Measurements from ENCODE around the gene PHB1.

Gene PHB1

DNA sequence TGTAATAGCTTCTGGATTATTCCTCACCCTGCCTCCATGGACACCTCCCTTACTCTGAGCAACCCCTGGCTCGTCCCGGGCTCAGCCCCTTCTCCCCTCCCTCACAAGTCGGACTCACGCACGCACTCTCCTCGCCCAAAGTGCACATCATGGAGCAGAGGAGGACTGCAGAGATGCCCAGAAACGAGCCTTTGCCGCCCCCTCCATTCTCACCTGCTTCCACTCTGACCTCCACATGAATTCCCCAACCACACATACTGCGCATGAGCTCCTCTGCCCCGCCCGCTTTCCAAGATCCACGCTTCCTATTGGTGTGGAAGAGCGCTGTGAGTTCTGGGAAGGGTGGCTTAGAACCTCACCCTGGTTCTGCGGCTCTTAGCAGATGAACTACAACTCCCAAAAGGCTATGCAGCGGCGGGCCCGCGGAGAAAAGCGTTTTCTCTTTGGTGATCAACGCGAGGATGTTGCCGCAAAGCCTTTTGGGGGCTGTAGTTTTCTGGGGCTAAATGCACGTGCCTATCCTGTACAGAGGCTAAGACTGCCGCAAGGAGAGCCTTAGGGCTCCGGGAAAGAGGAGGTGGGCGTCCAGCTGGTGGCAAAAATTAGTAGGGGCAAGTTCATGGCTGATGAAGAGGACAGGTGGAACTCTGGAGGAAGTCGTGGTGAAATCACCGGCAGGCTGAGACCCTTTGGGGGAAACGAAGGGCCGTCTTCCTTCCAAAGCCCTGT is at the start of gene PHB1:
Gene PHB1, minus strand, starts transcription at position 261 of the 729 bp plus-strand sequence. CDS start 1,618 bp downstream, outside the sequence.
- peak; percentile 100 for DNase-seq (ENCODE audit: insufficient read length, low spot score)
- peak; percentile 98 for FAIRE-seq

DNA sequence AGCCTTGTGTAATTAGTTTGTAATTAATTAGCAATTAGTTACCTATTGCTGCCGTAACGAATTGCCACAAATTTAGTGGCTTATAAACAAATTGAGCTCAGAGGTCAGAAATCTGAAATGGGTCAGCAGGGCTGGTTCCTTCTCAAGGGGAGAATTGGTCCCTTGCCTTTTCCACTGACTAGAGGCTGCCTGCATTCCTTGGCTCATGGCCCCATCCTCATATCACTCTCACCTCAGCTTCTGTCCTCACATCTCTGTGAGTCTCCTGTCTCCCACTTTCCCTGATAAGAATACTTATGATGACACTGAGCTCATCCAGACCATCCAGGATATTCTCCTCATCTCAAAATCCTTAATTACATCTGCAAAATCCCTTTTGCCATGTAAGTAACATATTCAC is 49.4 kb upstream of the PHB1 start:
- FAIRE-seq = no peak
- DNase-seq (ENCODE audit: insufficient read length, low spot score) = no peak

- DNase-seq (ENCODE audit: insufficient read length, low spot score) (no peak), FAIRE-seq (no peak)
Measured at GRCh38 chr17:49461580-49461979, 46.9 kb upstream of the PHB1 start.

DNA sequence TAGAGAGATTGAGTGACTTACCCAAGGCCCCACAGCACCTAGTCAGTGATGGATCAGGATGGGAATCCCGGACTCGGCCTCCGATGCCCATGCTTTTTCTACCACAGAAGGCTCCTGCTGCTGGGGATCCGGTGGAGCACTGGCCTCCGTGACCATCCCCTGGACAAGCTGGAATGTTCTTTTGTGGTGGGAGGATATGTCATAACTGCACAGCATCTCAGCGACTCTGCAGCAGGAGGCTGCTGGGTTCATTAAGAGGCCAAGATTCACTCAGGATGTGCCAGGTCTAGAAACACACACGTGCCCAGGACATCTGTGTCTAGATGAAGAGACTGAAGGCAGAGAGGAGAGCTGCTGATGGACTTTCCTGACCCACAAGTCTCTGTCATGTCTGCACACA is 45.7 kb upstream of the PHB1 start:
- no peak for DNase-seq (ENCODE audit: insufficient read length, low spot score)
- peak; percentile 23 for FAIRE-seq

GRCh38 chr17:49459401-49459984 is 44.8 kb upstream of the PHB1 start:
- FAIRE-seq (peak; percentile 33), DNase-seq (ENCODE audit: insufficient read length, low spot score) (no peak)

GRCh38 chr17:49457564-49458535 is 43.2 kb upstream of the PHB1 start:
- peak; percentile 9 for FAIRE-seq
- DNase-seq (ENCODE audit: insufficient read length, low spot score) = no peak

GRCh38 chr17:49456183-49456965 is 41.7 kb upstream of the PHB1 start:
- DNase-seq (ENCODE audit: insufficient read length, low spot score) (peak; percentile 67), FAIRE-seq (peak; percentile 97)

DNA sequence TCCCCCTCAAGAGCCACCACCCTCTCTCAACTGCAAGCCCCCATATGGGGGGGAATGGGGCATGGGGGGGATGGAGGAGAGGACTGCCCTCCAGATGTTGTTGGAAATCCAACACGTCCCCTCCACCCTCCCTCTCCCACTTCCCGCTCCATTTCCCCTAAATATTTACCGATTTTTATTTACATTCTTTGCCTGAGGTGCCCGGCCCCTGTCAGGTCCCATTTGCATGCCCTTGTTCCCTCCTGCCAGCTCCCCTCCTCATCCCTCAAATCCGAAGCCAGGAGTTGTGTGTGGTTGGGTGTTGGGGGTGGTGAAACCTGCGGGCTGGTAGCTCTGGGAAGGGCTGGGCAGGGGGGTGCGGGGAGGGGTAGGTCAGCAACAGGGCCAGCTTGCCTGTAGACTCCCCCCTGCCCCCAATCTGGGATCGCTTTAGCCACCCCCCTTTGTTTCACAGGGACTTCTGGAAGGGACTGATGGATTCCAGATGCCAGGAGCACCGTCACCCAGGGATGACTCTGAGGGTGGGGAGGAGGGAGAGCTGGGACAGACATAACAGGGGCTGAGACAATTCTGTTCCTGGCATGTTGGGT is 40.7 kb upstream of the PHB1 start:
- FAIRE-seq (no peak), DNase-seq (ENCODE audit: insufficient read length, low spot score) (no peak)

GRCh38 chr17:49454050-49454449 is 39.4 kb upstream of the PHB1 start:
- no peak for DNase-seq (ENCODE audit: insufficient read length, low spot score)
- FAIRE-seq = no peak

DNA sequence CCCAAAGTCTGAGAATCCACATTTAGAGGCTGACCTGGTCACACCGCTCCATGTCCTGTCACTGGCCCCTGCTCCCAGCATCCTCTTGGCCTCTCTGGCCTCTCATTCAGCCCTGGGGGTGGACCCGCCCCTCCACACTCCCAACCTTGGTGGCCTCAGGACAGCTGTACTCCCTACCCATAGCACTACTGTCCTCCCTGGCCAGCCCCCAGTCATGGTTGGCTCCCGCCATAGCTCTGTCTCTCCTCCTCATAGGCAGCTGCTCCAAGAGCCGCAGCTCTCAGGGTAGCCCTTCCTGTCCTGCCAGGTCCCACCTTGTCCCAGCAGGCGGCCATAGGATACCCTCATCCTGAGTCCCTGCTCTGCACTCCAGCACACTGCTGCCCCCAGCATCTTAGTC is 38.0 kb upstream of the PHB1 start:
- DNase-seq (ENCODE audit: insufficient read length, low spot score) (no peak), FAIRE-seq (no peak)

DNA sequence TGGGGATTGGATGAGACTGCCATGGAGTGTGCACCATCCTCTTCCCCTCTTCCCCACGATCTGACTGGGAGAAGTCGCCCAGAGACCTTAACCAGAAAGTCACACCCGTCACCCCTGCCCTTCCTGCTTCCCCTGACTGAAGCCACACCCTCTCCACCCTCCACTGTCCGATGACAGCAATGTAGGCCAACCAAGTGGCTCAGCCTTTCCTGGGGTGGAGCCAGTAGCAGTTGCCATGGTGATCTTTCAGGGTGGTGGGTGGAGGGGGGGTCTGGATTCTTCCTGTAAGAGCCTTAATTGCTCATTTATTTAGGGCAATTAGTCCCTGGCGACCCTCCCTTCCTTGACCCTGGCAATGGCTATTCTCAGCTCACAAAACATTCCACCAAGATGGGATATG is 37.5 kb upstream of the PHB1 start:
- DNase-seq (ENCODE audit: insufficient read length, low spot score) (no peak), FAIRE-seq (peak; percentile 23)

DNA sequence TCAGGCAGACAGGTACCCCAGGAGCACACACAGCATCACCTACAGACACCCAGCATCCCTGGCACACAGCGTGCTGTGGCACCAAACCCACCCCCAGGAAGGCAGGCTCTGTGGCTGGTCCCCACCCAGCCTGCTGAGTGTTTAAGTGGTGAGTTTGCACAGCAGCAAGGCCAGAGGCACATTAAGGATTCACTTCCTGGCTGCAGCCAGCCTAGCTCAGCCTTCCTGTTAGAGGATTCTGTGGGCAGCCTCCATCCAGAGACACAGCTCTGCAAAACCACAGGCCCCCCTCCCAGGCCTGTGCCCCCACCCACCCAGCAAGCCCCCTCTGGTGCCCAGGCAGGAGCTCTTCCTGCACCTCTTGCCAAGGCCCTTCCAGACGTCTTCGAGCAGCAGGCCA is 36.1 kb upstream of the PHB1 start:
- DNase-seq (ENCODE audit: insufficient read length, low spot score) (no peak), FAIRE-seq (no peak)

DNA sequence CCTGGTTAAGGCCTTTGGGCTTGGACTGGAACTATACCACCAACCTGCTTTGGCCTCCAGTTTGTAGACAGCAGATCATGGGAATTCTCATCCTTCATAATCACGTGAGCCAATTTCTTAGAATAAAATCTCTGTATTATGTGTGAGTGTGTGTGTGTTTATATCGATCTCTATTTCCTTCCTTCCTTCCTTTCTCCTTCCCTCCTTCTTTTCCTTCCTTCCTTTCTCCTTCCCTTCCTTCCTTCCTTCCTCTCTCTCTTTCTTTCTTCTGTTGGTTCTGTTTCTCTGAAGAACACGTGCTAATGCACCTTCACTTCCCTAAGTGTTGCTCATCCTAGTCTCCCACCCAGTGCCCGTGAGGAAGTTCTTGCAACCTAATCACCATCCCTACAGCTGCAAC is 35.5 kb upstream of the PHB1 start:
- FAIRE-seq (no peak), DNase-seq (ENCODE audit: insufficient read length, low spot score) (no peak)

GRCh38 chr17:49447628-49448302 is 33.1 kb upstream of the PHB1 start:
- no peak for FAIRE-seq
- no peak for DNase-seq (ENCODE audit: insufficient read length, low spot score)

GRCh38 chr17:49445591-49445990 is 30.9 kb upstream of the PHB1 start:
- DNase-seq (ENCODE audit: insufficient read length, low spot score) (no peak), FAIRE-seq (peak; percentile 13)

DNA sequence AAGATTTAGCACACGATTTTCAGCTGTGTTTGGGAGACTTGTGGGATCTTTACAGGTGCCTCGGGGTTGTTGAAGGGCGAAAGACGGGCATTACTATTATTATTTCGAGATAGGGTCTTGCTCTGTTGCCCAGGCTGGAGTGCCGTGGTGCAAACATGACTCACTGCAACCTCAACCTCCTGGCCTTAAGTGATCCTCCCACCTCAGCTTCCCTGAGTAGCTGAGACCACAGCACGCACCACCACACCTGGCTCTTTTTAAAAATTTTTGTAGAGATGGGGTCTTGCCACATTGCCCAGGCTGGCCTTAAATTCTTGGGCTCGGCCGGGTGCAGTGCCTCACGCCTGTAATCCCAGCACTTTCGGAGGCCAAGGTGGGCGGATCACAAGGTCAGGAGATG is 29.7 kb upstream of the PHB1 start:
- FAIRE-seq (no peak), DNase-seq (ENCODE audit: insufficient read length, low spot score) (no peak)

- no peak for DNase-seq (ENCODE audit: insufficient read length, low spot score)
- no peak for FAIRE-seq
Measured at GRCh38 chr17:49443862-49444261, 29.2 kb upstream of the PHB1 start.

DNA sequence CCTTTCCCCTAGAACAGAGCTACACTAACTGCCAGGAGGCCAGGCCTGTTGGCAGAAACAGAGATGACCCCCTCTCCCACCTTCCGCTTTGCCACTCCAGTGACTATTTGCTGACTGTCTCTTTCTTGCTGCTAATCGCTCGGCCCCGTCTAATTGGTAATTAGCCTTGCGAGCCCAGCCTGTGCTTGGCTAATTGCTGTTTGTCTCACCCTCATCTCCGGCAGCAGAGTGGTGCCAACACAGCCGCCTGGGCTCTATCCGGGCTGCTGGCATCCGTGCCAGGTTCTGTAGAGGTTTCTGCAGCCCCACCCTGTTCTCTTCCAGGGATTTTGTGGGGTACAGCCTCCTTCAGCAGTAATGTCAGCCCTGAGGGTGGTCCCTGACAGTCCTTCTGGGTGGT is 27.4 kb upstream of the PHB1 start:
- DNase-seq (ENCODE audit: insufficient read length, low spot score) (no peak), FAIRE-seq (no peak)

- FAIRE-seq (no peak), DNase-seq (ENCODE audit: insufficient read length, low spot score) (no peak)
Measured at GRCh38 chr17:49441578-49441977, 26.9 kb upstream of the PHB1 start.

DNA sequence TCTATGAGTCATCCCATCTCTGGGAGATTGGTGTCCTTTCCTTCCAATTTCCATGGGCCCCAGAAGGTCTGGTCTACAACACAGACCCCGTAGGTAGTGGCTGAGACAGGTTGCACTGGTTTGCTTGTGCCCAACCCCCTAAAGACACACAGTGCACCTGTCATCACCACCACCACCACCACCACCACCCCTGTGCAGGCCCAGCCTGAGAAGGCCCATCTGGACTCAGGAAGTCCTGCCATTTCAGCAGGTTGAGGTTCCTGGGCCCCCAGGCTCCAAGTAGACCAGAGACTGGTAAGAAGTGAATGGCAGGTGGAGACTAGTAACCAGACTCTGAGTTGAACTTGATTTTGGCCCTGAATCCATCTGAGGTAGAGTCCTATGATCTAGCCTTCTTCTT is 25.9 kb upstream of the PHB1 start:
- FAIRE-seq = peak; percentile 69
- DNase-seq (ENCODE audit: insufficient read length, low spot score) = no peak

Measured in HTR-8/SVneo (cell line).